Colon (tissue), 2 donors: ENCODE data around the gene CHSY1.

Experiments used
- FAIRE-seq: peaks from 2 replicates; lab custom pipeline; 2012; peaks lifted over from hg19 to GRCh38; lab: Jason Lieb, UNC
- donor health status: control.
- donor health status: control.

CHSY1 gene

GRCh38 chr15:101210466-101210865 is 41.4 kb downstream of the CHSY1 start:
- no peak for FAIRE-seq

- FAIRE-seq, result no peak
These were observed 41.8 kb downstream of the CHSY1 start for GRCh38 chr15:101210058-101210457.

- FAIRE-seq, result no peak
These were observed 42.5 kb downstream of the CHSY1 start for GRCh38 chr15:101209285-101209845.

- FAIRE-seq, result no peak
These were observed 44.0 kb downstream of the CHSY1 start for GRCh38 chr15:101207867-101208288.

- FAIRE-seq, result no peak
These were observed 45.7 kb downstream of the CHSY1 start for GRCh38 chr15:101206176-101206591.

GRCh38 chr15:101204739-101205535 is 46.9 kb downstream of the CHSY1 start:
- FAIRE-seq, result no peak

GRCh38 chr15:101203607-101204189 is 48.1 kb downstream of the CHSY1 start:
- no peak for FAIRE-seq

- FAIRE-seq, result no peak
These were observed 48.7 kb downstream of the CHSY1 start for GRCh38 chr15:101203029-101203573.

- no peak for FAIRE-seq
These were observed 50.3 kb downstream of the CHSY1 start for GRCh38 chr15:101201411-101202174.

- no peak for FAIRE-seq
These were observed 51.7 kb downstream of the CHSY1 start for GRCh38 chr15:101200181-101200580.

GRCh38 chr15:101198800-101199199 is 53.0 kb downstream of the CHSY1 start:
- FAIRE-seq, result no peak

- no peak for FAIRE-seq
These were observed 53.7 kb downstream of the CHSY1 start for GRCh38 chr15:101198031-101198575.

GRCh38 chr15:101194546-101195125 is 57.2 kb downstream of the CHSY1 start:
- FAIRE-seq, result no peak

GRCh38 chr15:101193806-101194545 is 57.9 kb downstream of the CHSY1 start:
- FAIRE-seq, result no peak

- FAIRE-seq, result no peak
These were observed 58.7 kb downstream of the CHSY1 start for GRCh38 chr15:101193120-101193644.

- FAIRE-seq, result no peak
These were observed 59.8 kb downstream of the CHSY1 start for GRCh38 chr15:101192081-101192480.

GRCh38 chr15:101191242-101191641 is 60.6 kb downstream of the CHSY1 start:
- no peak for FAIRE-seq

- FAIRE-seq, result no peak
These were observed 61.7 kb downstream of the CHSY1 start for GRCh38 chr15:101190092-101190595.

- no peak for FAIRE-seq
These were observed 62.3 kb downstream of the CHSY1 start for GRCh38 chr15:101189409-101190091.
